ENCODE data around the gene PCDHA9. TPM values are rescaled to one million over a fixed set of nuclear protein-coding genes. Genes with fewer than 3 reads are reported as not detected.

The PCDHA9 gene
- total and polyA plus RNA-seq, 2 of the 4 experiments (the other 2 are of a cell fraction) = under 0.01 TPM; not detected in 1

- Histone ChIP-seq H4K5ac (ENCODE audit: low read depth, low read length) (no peak overlapping the region), H3K4me3 (ENCODE audit: insufficient read depth, low read depth, low read length) (no peak overlapping the region), H2BK20ac (ENCODE audit: low read depth, low read length) (no peak overlapping the region), H3K14ac (replicated peaks; ENCODE audit: low read depth, low read length) (no peak overlapping the region), H3K9ac (ENCODE audit: low read depth, low read length) (no peak overlapping the region), H2BK15ac (ENCODE audit: low read depth, low read length) (no peak overlapping the region), H3K27me3 (ENCODE audit: control insufficient read depth, insufficient read depth, low read length) (no peaks in the 10 kb centered on the region), H3K4me1 (ENCODE audit: control insufficient read depth, insufficient read depth, low read length) (no peaks in the 10 kb centered on the region), H3K9me1 (ENCODE audit: insufficient read depth, low read length) (no peaks in the 10 kb centered on the region), H3K56ac (ENCODE audit: extremely low read depth, insufficient read depth, low read length) (no peak overlapping the region), H4K91ac (ENCODE audit: insufficient read depth, low read depth, low read length) (no peak overlapping the region), H4K20me1 (ENCODE audit: insufficient read depth, low read length) (no peaks in the 10 kb centered on the region), H2AK5ac (ENCODE audit: low read depth, low read length) (no peak overlapping the region), H3K79me1 (ENCODE audit: low read depth in 1 of 2, low read length in 2 of 2) (no peaks in the 10 kb centered on the region), H2BK5ac (ENCODE audit: low read depth, low read length, poor library complexity, severe bottlenecking) (no peak overlapping the region), H3K4ac (ENCODE audit: low read depth, low read length) (no peak overlapping the region), H3K36me3 (ENCODE audit: control insufficient read depth, insufficient read depth, low read length) (no peaks in the 10 kb centered on the region), H3K9me3 (ENCODE audit: control insufficient read depth, insufficient read depth, low read length) (peaks cover 20% of the 10 kb centered on the region), H4K8ac (ENCODE audit: low read depth in 2 of 2, low read length in 2 of 2) (no peak overlapping the region), H3K27ac (ENCODE audit: insufficient read depth, low read length) (no peak overlapping the region), H3K4me2 (ENCODE audit: low read depth, low read length) (no peak overlapping the region), H2BK120ac (ENCODE audit: low read depth, low read length) (no peak overlapping the region), H3K18ac (ENCODE audit: low read depth, low read length) (no peak overlapping the region), H2AK9ac (replicated peaks; ENCODE audit: low read depth, low read length, poor library complexity) (no peak overlapping the region), H2AFZ (replicated peaks; ENCODE audit: low read length, poor library complexity) (no peak overlapping the region), H3K23ac (ENCODE audit: low read depth, low read length) (no peak overlapping the region)
- dilution Hi-C loops (cut with HindIII; ENCODE audit: low sequenced_read_pairs, unreplicated experiment) = no loop called here
- 49% methylated on average over 96 of the region's 114 CpGs; no CpG with 5 or more reads in 1 of the 2 experiments for WGBS, 2 experiments (ENCODE audit: extremely low coverage in 2 of 2, insufficient read length in 1 of 2)
- POLR2A ChIA-PET (ENCODE audit: unreplicated experiment) = no interaction called here
- intact Hi-C loops (cut with micrococcal nuclease) = no loop called here
- ATAC-seq (ENCODE audit: low read depth) = no peak
- no peak for DNase-seq
- BruUV-seq (replicated peaks) = no TSS peak
- CTCF ChIA-PET = no interaction called here
- in situ Hi-C loops (cut with MboI; ENCODE audit: low sequenced_read_pairs) = no loop called here
- TF ChIP-seq ELK1 (IDR thresholded peaks at IDR 0.05; ENCODE audit: borderline replicate concordance, low read depth, low read length) = no peak
- no peak for TF ChIP-seq SMC3 (IDR thresholded peaks at IDR 0.05; ENCODE audit: low read depth, low read length)
- TF ChIP-seq MXI1 (IDR thresholded peaks at IDR 0.05; ENCODE audit: borderline replicate concordance, low read depth, low read length) = no peak
- no peak for TF ChIP-seq CTCF (conservative IDR thresholded peaks at IDR 0.05; ENCODE audit: low read depth, low read length)
- TF ChIP-seq MAZ (IDR thresholded peaks at IDR 0.05; ENCODE audit: borderline replicate concordance, low read depth, low read length) = no peak
- no peak for TF ChIP-seq CEBPB (IDR thresholded peaks at IDR 0.05; ENCODE audit: low read depth, low read length)
- TF ChIP-seq FOS (IDR thresholded peaks at IDR 0.05; ENCODE audit: low read depth, low read length) = no peak
- no peak for TF ChIP-seq RAD21 (IDR thresholded peaks at IDR 0.05; ENCODE audit: low read length)
- TF ChIP-seq NFE2L2 (IDR thresholded peaks at IDR 0.05; ENCODE audit: low read depth, low read length) = no peak
- no peak for TF ChIP-seq POLR2A (IDR thresholded peaks at IDR 0.05; ENCODE audit: low read depth, low read length)
- TF ChIP-seq CHD1 (IDR thresholded peaks at IDR 0.05; ENCODE audit: low read depth, low read length) = no peak
- no peak for TF ChIP-seq RFX5 (IDR thresholded peaks at IDR 0.05; ENCODE audit: low read depth, low read length)
- no peak for TF ChIP-seq MAFK (IDR thresholded peaks at IDR 0.05; ENCODE audit: low read depth, low read length)
- no peak for TF ChIP-seq USF2 (IDR thresholded peaks at IDR 0.05; ENCODE audit: low read depth, low read length)
- no peak for TF ChIP-seq BHLHE40 (IDR thresholded peaks at IDR 0.05; ENCODE audit: low read depth, low read length)
These were observed 22.3 kb downstream of the PCDHA9 start for GRCh38 chr5:140870221-140871201.
